Measurements from ENCODE around the gene UTP25. TPM values are rescaled to one million over a fixed set of nuclear protein-coding genes. Genes with fewer than 3 reads are reported as not detected.
"Not testable (repeated sequence)": the region's sequence is repeated elsewhere in the genome, so short reads cannot be mapped to it uniquely, and the experiment has no call there.

The UTP25 gene
- total and polyA plus RNA-seq, 4 donors: 1.8 to 7.3 (median 4.6) TPM

DNA sequence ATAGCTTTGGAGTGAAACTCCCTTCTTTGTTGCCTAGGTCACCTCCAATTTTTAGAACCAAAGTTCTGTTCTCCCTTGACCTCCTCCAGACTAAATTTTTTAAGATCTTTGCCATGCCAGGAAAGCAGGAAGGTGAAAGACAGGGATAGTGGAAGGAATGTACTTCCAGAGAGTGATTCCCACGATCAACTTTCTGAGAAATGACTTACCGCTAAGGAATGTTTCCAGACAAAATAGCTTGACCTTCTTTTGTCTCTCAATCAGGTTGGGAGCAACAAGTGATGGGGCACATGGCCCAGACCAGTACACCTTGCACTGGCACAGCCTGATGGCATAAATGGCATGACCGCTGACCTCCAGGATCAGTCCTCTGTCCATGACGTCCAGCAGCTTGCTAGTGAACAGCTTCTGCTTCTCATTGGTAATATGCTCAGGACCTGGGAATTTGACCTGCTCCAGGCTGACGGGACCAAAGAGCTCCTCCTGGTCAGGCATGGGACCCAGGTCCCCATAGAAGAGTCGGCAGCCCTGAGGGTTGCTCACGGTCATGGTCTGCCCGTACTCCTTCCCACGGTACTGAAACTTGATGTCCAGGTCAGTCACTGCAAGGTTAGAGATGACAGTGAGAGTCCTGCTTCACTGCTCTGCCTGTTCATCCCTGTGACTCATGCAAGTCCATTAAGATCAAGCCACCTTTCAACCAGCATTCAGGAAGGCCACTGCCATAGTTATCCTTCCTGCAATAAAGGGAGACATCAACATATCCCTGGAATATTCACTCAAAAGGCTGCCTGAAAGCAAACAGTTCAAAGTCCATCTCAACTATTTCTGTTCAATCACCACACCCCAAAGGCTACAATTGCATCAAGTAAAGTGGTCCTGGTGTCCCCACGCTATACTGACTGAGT lies 37.2 kb upstream of the UTP25 start:
- H3K27me3 ChIP-seq (ENCODE audit: control insufficient read depth in 3 of 3, insufficient read depth in 3 of 3, low read length in 2 of 3): peaks cover 0 to 3% (median 0%) of the 10 kb centered on the region in 3 donors
- ATAC-seq (ENCODE audit: insufficient read depth, low FRiP score) (no peak), DNase-seq (no peak)
- no peaks in the 10 kb centered on the region for H3K9me3 ChIP-seq (ENCODE audit: control insufficient read depth in 4 of 4, insufficient read depth in 3 of 4, low read length in 3 of 4)
- H3K27ac ChIP-seq (ENCODE audit: low read depth in 1 of 2, low read length in 1 of 2): no peak overlapping the region
- 92 to 93% methylated on average over 10 of the region's 10 CpGs for WGBS, 2 donors
- peaks cover 0 to 2% (median 0%) of the 10 kb centered on the region in 4 donors for H3K36me3 ChIP-seq (ENCODE audit: control insufficient read depth in 4 of 4, insufficient read depth in 4 of 4, low read length in 4 of 4)
- TF ChIP-seq, protein P1, sequence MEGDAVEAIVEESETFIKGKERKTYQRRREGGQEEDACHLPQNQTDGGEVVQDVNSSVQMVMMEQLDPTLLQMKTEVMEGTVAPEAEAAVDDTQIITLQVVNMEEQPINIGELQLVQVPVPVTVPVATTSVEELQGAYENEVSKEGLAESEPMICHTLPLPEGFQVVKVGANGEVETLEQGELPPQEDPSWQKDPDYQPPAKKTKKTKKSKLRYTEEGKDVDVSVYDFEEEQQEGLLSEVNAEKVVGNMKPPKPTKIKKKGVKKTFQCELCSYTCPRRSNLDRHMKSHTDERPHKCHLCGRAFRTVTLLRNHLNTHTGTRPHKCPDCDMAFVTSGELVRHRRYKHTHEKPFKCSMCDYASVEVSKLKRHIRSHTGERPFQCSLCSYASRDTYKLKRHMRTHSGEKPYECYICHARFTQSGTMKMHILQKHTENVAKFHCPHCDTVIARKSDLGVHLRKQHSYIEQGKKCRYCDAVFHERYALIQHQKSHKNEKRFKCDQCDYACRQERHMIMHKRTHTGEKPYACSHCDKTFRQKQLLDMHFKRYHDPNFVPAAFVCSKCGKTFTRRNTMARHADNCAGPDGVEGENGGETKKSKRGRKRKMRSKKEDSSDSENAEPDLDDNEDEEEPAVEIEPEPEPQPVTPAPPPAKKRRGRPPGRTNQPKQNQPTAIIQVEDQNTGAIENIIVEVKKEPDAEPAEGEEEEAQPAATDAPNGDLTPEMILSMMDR (IDR thresholded peaks at IDR 0.05; ENCODE audit: control extremely low read depth, extremely low read depth): no peak
- H3K9ac ChIP-seq (ENCODE audit: insufficient read depth in 1 of 2, low read length in 2 of 2): no peak overlapping the region
- H3K4me3 ChIP-seq: no peak overlapping the region
- peaks cover 0 to 11% (median 3%) of the 10 kb centered on the region in 5 donors for H3K4me1 ChIP-seq (ENCODE audit: control insufficient read depth in 5 of 5, insufficient read depth in 5 of 5, low read length in 5 of 5)

DNA sequence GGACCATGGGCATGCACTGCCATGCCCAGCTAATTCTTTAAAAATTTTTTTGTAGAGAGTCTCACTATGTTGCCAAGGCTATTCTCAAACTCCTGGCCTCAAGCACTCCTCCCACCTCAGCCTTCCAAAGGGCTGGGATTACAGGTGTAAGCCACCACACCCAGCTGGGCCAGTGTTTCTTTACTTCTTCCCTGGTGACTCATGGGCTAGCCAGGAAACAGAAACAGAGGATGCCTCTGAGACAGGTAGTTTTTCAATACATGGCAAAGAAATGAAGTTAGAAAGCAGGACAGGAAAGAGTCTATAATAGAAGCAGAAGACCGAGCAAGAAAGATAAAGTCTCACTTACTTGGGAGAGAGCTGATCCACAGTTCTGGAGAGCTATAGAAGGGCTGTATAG lies 35.9 kb upstream of the UTP25 start:
- Histone ChIP-seq H3K4me3 (no peak overlapping the region), H3K27me3 (ENCODE audit: control insufficient read depth in 3 of 3, insufficient read depth in 3 of 3, low read length in 2 of 3) (peaks cover 0 to 3% (median 0%) of the 10 kb centered on the region in 3 donors), H3K27ac (ENCODE audit: low read depth in 1 of 2, low read length in 1 of 2) (no peak overlapping the region), H3K9me3 (ENCODE audit: control insufficient read depth in 4 of 4, insufficient read depth in 3 of 4, low read length in 3 of 4) (no peaks in the 10 kb centered on the region), H3K36me3 (ENCODE audit: control insufficient read depth in 4 of 4, insufficient read depth in 4 of 4, low read length in 4 of 4) (peaks cover 0 to 2% (median 0%) of the 10 kb centered on the region in 4 donors), H3K9ac (ENCODE audit: insufficient read depth in 1 of 2, low read length in 2 of 2) (no peak overlapping the region), H3K4me1 (ENCODE audit: control insufficient read depth in 5 of 5, insufficient read depth in 5 of 5, low read length in 5 of 5) (peaks cover 0 to 11% (median 3%) of the 10 kb centered on the region in 5 donors)
- no peak for DNase-seq
- TF ChIP-seq, protein P1 (IDR thresholded peaks at IDR 0.05; ENCODE audit: control extremely low read depth, extremely low read depth): no peak
- WGBS, 2 donors: 0 to 53% methylated on average over 1 of the region's 1 CpG
- ATAC-seq (ENCODE audit: insufficient read depth, low FRiP score): no peak

DNA sequence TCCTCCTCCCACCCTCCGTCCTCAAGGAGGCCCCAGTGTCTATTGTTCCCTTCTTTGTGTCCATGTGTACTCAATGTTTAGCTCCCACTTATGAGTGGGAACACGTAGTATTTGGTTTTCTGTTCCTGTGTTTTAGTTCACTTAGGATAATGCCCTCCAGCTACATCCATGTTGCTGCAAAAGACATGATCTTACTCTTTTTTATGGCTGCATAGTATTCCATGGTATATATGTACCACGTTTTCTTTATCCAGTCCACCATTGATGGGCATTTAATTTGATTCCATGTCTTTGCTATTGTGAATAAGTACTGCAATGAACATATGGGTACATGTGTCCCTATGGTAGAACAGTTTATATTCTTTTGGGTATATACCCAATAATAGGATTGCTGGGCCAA lies 34.1 kb upstream of the UTP25 start:
- ATAC-seq (ENCODE audit: insufficient read depth, low FRiP score); H3K4me1 ChIP-seq (ENCODE audit: control insufficient read depth in 5 of 5, insufficient read depth in 5 of 5, low read length in 5 of 5); H3K36me3 ChIP-seq (ENCODE audit: control insufficient read depth in 4 of 4, insufficient read depth in 4 of 4, low read length in 4 of 4); H3K9ac ChIP-seq (ENCODE audit: insufficient read depth in 1 of 2, low read length in 2 of 2); H3K27ac ChIP-seq (ENCODE audit: low read depth in 1 of 2, low read length in 1 of 2); DNase-seq; H3K9me3 ChIP-seq (ENCODE audit: control insufficient read depth in 4 of 4, insufficient read depth in 3 of 4, low read length in 3 of 4); H3K4me3 ChIP-seq; H3K27me3 ChIP-seq (ENCODE audit: control insufficient read depth in 3 of 3, insufficient read depth in 3 of 3, low read length in 2 of 3): not testable (repeated sequence)
- WGBS, 2 donors: 90 to 92% methylated on average over 3 of the region's 3 CpGs

DNA sequence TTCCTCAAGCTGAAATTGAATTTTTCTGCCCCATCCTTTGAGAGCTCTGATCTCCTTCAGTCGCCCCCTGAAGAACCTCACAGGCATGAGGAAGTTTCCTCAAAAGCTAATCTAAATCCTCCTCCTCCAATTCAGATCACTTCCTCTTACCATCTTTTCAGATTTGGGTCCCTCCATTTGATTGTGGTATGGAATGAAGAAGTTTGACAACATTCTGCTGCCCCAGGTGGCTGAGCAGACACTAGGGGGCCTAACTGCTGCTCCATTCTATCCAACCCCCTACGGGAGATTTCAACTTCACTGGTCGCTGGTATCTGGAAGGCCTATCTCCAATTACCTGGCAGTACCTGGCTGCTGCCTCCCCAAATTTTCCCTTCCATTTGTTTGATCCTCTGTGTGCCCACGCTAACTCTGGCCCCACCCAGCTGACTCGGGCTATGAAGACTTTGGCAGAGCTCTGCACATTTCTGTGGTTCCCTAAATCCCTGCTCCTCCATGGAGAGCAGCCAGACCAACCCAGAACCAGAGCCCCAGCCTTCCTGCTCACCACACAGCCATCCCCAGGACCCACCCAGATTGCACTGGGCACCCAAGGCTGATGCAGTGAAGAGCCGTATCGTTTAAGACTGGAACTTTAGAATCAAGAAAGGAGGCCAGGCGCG lies 29.7 kb upstream of the UTP25 start:
- H3K4me1 ChIP-seq (ENCODE audit: control insufficient read depth in 5 of 5, insufficient read depth in 5 of 5, low read length in 5 of 5): peaks cover 0 to 14% (median 0%) of the 10 kb centered on the region in 5 donors
- ATAC-seq (ENCODE audit: insufficient read depth, low FRiP score) (no peak), DNase-seq (no peak)
- no peak overlapping the region for H3K27ac ChIP-seq (ENCODE audit: low read depth in 1 of 2, low read length in 1 of 2)
- TF ChIP-seq, protein P1 (IDR thresholded peaks at IDR 0.05; ENCODE audit: control extremely low read depth, extremely low read depth): no peak
- no peak overlapping the region for H3K4me3 ChIP-seq
- H3K9me3 ChIP-seq (ENCODE audit: control insufficient read depth in 4 of 4, insufficient read depth in 3 of 4, low read length in 3 of 4): no peaks in the 10 kb centered on the region
- H3K9ac ChIP-seq (ENCODE audit: insufficient read depth in 1 of 2, low read length in 2 of 2): no peak overlapping the region
- H3K36me3 ChIP-seq (ENCODE audit: control insufficient read depth in 4 of 4, insufficient read depth in 4 of 4, low read length in 4 of 4): peaks cover 0 to 2% (median 0%) of the 10 kb centered on the region in 4 donors
- H3K27me3 ChIP-seq (ENCODE audit: control insufficient read depth in 3 of 3, insufficient read depth in 3 of 3, low read length in 2 of 3): peaks cover 2 to 8% (median 2%) of the 10 kb centered on the region in 3 donors
- 76 to 85% methylated on average over 9 of the region's 9 CpGs for WGBS, 2 donors

All from lung (tissue), 12 donors.